HG03571 (cell line): ENCODE data around the gene PTAFR.
"Not testable (repeated sequence)": the region's sequence is repeated elsewhere in the genome, so short reads cannot be mapped to it uniquely, and the experiment has no call there.

ENCODE experiments used
- ATAC-seq: cut with Tn5 transposase; IDR thresholded peaks from one replicate; pipeline ENCODE4 v1.9.1; 2021; ENCODE audit not compliant: unreplicated experiment

Gene PTAFR

DNA sequence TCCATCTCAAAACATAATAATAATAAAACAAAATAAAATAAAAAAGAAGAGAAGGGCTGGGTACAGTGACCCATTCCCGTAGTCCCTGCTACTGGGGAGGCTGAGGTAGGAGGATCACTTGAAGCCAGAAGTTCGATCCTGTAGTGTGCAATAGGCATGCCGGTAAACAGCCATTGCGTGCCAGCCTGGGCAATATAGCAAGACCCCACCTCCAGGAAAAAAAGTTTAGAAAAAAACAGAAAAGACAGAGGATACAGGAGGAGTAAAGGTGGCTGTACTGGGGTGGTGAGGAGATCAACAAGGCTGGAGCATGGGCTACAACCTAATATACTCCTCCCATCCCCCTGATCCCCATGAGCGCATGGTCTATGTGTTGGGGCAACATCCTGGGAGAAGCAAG lies 30.8 kb downstream of the PTAFR start:
- no peak for ATAC-seq

DNA sequence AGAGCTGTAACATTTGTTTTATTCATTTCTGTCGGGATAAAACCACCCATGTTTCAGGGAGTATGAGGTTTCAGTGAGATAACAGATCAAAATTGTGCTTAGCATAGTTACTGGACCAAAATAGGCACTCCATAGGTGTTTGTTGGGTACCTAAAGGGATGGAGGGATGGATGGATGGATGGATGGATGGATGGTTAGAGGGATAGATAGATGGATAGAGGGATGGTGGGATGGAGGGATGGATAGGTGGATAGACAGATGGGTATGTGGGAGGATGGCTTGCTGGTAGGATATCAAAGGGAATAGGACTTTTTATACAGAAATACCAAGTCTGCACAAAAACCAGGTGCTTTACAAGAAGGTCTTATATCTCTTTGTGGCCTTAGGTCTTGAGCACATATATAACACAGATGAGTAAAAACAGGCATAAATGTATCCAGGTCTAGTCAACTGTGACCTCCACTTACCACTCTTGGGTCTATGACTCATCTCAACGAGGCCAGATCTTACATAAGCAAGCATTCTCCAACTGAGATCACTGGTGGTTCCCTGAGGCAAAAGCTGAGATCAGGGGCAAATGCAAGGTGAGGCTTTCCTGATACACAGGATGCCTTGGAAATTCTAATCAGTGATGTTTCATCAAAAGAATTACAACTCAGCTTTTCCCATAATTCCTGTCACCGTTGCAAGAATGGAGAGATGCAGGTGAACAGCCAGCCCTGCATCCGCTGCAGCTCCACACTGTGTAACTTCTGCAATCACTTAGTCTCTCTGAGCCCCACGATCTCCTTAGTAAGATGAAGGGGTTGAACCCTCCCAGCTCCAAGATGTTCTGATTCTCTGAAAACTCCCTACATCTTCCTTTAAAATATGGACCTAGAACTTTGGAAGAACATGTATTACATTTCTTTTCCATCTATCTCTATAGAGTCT lies 32.0 kb downstream of the PTAFR start:
- peak; percentile 72 for ATAC-seq

DNA sequence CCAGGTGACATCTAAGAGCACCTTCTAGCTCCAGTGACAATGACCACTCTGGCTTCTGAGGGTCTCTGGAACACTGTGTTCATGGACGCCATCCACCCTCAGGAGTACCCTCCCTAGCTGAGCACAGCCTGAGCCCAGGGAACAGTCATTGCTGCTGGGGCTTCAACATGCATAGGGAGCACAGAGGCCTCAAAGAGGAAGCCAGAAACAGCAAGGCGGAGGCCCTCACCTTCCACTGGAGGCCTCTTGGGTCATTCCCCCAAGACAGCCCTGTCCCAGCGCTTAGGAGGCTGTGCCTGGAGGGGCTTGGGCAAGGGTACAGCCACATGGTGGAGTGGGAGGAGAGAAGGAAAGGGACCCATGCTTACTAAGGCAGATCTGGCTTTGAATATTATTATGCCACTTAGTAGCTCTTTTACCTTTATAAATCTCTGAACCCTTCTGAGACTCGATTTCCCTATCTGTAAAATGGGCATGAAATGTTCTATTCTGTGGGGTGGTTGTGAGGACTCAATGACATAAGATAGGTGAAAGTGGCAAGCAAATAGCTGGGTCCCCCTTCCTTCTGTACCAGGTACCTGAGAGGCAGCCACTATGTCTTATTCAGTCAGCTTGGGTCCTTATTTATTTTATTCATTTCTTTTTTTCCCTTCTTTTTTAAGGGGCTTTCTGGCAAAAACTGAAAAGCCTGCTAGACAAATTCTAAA lies 32.8 kb downstream of the PTAFR start:
- no peak for ATAC-seq

DNA sequence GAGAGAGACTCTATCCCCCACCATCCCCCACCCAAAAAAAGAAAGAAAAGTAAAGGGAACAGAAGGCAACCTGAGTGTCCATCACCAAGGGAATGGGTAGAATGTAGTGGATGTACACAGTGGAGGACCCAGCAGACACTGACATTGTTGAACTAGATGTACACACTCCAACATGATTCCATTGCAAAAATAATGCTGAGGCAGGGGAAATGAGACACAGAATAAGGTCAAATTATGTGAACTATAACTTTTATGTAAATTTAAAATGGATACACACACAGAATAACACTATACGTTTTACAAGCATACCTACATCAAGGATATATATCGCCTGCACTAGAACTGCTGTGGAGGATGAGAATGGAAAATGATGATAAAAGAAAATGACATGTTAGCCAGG lies 34.8 kb downstream of the PTAFR start:
- ATAC-seq = no peak

DNA sequence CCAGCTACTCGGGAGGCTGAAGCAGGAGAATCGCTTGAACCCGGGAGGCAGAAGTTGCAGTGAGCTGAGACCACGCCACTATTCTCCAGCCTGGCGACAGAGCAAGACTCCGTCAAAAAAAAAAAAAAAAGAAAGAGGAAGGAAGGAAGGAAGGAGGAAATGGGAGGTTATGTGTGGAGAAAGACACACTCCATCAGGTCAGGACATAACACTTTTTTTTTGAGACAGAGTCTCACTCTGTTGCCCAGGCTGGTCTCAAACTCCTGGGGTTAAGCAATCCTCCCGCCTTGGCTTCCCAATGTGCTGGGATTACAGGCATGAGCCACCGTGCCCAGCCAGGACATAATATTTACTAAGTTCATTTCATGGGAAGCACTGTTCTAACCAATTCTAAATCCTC lies 36.6 kb downstream of the PTAFR start:
- ATAC-seq = not testable (repeated sequence)

DNA sequence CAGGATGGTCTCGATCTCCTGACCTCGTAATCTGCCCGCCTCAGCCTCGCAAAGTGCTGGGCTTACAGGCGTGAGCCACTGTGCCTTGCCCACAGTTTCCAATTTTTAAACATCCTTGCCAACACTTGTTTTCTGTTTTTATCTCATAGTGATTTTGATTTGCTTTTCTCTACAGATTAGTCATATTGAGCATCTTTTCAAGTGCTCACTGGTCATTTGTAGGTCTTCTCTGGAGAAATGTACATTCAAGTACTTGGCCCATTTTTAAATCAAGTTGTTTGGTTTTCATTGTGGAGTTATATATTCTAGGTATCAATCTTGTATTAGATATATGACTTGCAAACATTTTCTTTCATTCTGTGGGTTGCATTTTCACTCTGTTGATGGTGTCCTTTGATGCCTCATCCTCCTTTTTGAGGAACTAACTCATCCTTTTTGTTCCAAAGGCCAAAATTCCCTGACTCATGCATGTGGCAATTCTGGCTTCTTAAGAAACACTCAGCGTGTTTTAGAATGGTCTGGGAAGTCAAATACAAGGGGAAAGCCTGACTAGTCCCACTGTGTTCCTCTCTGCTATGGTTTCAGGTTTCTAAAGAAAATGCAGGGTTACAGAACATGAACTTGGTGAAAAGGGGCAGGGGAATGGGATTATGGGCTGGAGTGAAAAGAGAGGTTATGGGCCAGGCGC lies 37.3 kb downstream of the PTAFR start:
- no peak for ATAC-seq

DNA sequence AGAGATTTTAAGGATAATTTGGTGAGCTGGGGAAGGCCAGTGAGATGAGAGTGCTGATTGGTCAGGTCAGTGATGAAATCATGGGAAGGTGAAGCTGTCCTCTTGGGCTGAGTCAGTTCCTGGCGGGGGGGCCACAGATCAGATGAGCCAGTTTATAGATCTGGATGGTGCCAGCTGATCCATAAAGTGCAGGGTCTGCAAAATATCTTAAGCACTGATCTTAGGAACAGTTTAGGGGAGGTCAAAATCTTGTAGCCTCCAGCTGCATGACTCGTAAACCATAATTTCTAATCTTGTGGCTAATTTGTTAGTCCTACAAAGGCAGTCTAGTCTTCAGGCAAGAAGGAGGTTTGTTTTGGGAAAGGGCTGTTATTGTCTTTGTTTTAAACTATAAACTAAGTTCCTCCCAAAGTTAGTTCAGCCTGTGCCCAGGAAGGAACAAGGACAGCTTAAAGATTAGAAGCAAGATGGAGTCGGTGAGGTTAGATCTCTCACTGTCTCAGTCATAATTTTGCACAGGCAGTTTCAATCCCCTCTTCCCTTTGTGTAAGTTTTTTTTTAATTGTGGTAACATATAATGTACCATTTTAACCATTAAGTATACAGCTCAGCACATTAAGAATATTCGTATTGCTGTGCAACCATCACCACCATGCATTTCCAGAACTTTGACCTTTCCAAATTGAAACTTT lies 39.4 kb downstream of the PTAFR start:
- no peak for ATAC-seq

DNA sequence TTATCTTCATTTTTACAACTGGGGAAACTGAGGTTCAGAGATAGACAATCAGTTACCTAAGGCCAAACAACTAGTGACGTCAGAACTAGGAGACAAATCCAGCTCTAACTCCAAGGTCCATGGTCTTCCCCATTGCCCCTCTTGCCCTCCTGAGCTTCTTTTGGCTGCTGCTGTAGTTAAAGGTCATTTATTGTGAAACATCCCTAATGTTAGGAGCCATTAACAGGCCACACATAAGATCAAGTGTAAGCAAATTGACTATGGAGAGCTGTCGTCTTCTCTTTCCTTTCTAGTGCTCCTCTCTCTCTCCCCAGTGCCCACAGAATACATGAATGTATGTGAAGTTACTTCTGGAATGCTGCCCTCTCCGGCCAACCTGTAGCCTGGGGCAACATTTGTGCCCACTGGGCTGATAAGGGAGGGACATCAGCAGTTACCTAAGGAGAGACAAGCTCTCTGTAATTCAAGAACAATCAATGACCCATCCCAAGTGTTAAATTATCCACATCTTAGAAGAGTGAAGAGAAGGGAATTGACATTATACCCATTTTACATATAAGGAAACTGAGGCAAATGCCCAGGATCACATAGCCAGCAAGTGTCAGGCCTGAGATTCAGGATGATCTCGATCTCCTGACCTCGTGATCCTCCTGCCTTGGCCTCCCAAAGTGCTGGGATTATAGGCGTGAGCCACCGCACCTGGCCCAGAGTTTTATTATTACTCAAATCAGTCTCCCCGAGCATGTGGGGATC lies 40.1 kb downstream of the PTAFR start:
- ATAC-seq = no peak

DNA sequence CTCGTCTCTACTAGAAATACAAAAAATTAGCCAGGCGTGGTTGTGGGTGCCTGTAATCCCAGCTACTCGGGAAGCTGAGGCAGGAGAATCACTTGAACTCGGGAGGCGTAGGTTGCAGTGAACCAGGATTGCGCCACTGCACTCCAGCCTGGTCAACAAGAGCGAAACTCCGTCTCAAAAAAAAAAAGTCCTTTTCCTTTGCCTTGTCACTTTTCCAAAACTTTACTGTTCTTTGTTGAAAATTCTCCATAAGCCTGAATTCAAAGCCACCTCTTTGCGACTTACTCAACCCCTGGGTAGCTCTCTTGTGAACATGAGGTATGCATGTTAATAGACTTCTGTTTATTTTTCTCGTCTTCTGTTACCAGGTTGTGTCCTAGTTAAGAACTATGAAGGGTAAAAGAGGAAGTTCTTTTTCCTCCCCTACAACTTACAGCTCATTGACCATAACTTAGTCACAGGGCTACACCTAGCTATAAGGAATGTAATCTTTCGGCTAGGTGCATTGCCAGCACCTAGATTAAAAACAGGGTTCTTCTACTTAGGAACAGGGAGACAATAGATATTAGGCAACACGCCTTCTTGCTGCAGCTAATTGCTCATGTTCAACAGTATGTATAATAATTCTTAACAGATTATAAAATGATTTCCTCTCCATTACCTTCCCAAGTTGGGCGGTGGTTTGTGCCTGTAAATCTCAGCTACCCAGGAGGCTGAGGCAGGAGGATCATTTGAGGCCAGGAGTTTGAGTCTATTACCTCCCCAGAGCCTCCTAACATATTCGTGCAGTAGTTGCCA lies 40.9 kb downstream of the PTAFR start:
- ATAC-seq = no peak

DNA sequence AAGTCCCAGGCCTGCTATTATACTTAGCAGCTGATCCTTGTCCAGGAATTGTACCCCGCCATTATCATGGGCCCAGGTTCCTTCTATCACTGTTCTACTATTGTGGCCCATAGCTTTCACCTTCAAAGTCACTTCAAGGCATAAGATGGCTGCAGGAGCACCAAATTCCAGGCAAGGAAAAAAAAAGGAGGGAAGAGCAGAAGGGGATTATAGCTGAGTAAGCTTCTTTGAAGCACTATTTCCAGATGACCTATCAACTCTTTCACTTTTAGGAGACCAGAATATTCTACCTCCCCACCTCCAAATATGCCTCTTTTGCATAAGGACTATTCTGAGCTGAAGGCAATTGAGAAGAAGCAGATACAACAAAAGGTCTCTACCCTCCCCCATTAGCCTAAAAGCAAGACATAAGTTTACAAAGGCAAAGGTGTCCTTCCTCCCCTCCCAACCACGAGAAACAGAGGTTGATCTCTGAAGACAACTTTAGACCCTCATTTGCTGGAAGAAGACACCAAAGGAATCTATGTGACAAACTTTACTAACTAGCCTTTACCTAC lies 41.8 kb downstream of the PTAFR start:
- no peak for ATAC-seq

DNA sequence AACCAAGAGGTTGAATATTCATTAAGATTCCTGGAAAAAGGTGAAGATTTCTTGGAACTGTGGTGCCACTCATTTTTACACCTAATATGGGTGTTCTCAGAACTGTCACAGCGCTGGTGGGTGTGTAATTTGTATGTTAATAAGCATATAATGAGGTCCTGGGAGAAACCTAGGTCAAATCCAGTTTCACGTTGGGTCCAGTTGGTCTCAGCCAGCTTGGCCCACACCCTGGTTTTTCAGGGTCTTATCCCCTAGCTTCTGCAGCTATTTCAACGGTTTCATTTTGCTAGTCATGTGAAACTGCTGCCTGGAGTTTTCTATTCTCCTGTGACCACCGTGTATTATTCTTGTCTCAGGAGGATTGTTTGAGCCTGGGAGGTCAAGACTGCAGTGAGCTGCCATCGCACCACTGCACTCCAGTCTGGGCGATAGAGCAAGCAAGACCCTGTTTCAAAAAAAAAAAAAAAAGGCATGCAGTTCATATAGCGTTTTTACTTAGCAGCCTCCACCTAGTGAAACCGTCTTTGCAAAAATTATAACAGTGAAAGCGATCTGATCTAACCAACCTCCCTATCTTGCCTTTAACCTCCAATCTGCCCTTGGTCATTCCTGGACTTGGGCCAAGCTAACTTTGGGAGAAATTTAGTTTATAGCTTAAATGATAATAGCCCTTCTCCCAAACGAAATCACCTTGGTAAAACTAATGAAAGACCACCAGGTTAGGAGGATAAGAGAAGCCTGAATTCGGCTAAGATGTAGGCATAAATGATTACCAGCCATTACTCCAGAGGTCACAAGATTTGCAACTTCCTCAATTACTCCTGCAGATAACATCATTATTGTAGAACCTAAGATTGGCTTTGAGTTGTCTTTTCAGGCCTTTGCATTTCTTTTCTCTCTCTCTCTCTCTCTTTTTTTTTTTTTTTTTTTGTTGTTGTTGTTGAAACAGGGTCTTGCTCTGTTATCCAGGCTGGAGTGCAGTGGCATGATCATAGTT lies 44.0 kb downstream of the PTAFR start:
- no peak for ATAC-seq

DNA sequence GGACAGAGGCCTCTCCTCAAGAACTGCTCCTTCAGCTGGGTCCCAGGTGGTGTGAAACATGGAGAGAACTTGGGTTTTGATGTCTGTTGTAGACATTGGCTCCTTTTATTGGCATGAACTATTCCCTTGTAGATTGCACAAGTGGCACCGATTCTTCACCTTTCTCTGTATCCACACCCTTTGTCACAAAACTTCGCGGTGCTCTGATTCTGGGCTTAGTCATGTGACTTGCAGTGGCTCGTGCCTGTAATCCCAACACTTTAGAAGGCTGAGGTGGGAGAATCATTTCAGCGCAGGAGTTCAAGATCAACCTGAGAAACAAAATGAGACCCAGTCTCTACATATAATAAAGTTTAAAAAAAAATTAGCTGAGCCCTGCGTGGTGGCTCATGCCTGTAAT lies 45.6 kb downstream of the PTAFR start:
- no peak for ATAC-seq

DNA sequence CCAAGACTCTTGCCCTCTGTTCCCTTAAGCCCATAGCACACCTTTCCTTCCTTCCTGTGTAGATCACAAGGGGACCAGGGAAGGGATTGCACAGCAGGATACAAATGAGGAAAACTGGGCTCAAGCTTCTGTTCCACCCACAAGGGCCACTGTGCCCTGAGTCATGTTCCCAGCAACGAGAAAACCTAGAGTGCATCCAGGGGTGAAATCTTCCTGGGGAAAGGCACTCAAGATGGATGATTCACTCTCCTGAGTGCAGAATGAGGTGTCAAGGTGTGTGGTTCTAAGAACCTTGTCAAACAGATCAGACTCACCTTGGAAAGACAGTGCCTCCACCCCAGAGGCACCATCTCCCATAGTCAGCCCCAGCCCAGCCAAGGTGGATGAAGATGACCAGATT lies 47.3 kb downstream of the PTAFR start:
- no peak for ATAC-seq

DNA sequence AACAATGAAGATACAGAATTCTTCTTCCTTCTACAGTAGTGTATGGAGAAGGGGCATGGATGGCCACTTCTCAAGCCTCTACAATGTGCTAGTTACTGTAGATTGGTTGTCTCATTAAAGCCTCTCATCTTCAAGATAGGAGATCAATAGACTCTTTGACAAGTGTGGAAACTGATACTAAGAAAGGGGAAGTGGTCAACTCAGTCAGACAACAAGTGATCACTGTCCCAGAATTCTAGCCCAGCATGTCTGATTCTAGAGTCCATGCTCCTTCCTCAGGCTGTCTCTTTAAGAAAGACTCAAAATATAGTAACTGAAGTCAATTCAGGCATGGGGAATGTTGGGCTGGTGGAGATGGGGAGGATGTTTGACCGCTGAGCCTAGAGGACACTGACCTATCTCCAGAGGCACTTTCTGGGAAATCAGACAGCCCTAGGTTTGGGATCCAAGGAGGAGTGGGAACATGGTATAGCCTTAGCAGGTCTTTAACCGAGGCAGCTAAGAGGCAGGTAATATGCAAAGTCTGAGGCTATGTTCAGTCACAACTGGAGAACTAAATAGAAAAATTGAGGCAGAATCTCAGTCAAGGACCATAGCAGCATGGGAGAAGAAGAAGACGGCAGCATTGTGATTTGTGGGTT lies 48.8 kb downstream of the PTAFR start:
- peak; percentile 75 for ATAC-seq

DNA sequence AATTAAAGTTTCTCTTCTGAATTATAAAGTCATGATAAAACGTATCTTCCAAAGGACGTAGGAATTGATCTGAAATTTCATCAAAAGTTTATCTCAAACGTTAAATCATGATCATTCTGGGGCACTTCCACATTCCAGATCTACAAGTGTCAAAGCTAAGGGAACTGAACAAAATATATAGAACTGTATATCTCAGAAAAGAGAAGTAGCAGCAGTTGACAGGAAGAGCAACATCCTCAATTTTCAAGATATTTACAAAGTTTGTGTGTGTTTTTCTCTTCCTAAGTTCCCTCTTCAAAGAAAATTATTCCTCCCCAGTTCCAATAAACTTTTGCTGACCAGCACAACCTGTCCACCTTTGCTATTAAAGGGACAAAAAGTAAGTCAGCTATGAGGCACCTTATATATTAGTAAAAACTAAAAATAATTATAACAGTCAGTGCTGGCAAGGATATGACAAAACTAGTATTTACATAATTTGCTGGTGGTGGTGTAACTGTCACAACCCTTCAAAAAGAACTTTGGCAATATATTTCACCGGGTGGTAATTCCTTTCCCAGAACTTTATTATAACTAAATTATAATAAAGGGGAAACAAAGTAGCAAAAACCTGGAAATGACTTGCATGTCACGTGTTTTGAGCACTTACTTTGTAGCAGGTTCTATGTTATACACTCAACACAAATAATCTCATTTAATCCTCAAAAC lies 49.6 kb downstream of the PTAFR start:
- no peak for ATAC-seq

DNA sequence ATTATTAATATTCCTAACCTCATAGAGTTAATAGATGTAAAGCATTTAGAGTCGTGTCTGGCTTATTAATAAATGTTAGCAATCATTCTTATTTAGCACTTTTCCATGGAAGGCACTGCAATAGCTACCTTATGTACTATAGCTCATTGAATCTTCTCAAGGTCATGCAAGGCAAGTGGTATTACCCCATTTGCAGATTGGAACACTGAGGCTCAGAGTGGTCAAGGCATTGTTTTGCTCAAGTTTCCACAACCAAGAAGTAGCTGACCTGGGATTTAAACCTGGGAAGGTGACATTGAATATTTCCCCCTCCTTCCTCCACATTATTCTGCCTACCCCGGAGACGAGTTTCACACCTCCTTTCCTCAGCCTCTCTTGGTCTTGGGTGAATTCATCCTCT lies 50.3 kb downstream of the PTAFR start:
- ATAC-seq = no peak

DNA sequence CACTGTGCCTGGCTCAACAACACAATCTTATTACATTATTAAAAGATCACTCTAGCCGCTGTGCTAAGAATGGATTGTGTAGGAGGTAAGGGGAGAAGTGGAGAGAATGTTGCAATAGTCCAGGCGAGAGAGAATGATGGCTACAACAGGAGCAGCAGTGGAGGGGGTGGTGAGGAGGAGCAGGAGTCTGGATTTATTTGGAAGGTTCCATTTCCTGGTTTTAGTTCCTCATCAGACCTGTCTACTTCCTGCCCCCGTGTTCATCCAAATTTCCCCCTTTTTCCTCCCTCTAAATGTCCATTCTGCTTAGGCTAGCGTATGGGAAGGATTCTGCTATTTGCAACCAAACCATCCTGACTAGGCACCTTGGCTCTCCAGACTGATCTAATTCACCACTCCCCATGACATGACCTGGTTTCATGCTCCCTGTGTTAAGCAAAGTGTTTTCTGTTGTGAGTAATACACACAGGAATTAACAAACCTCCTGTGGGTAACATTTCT lies 53.0 kb downstream of the PTAFR start:
- no peak for ATAC-seq
